H1 (cell line): ENCODE results near the gene SHH. TPM values are rescaled to one million over a fixed set of nuclear protein-coding genes. Genes with fewer than 3 reads are reported as not detected.

ENCODE experiments used
- CTCF ChIA-PET: fragments of 300-600 bp; sonication (Branson Sonifier 250); formaldehyde crosslinking; loops from one replicate; lab custom pipeline; 2021; ENCODE audit not compliant: partially characterized antibody; lab: Charles Lee
- POLR2A ChIA-PET: fragments of 300-600 bp; sonication (Branson Sonifier 250); formaldehyde crosslinking; loops from one replicate; lab custom pipeline; 2021; ENCODE audit warnings: inconsistent platforms; ENCODE audit not compliant: partially characterized antibody; lab: Charles Lee
- DNase-seq, 2 experiments: peaks; one replicate each; pipeline versions ENCODE4 v3.0.0 to v3.0.0-alpha.2; 2010 to 2022; ENCODE audit warnings: low spot score in 2 of 2, low read depth in 1 of 2, mixed read lengths in 1 of 2
- FAIRE-seq: peaks from 2 replicates; lab custom pipeline; 2011; peaks lifted over from hg19 to GRCh38; lab: Jason Lieb, UNC
- H2AFZ ChIP-seq: 2 replicates; pipeline ENCODE4 v1.8.1; 2012; ENCODE audit warnings: low read length, inconsistent platforms
- H2AK5ac ChIP-seq: 2 replicates; pipeline ENCODE4 v1.6.1; 2013; ENCODE audit warnings: low read depth, low read length
- H2BK120ac ChIP-seq: replicated peaks from 2 replicates; pipeline ENCODE3; 2013; ENCODE audit warnings: low read depth, low read length, inconsistent platforms
- H2BK12ac ChIP-seq: 2 replicates; pipeline ENCODE4 v1.6.1; 2013; ENCODE audit warnings: low read depth, low read length
- H2BK15ac ChIP-seq: 2 replicates; pipeline ENCODE4 v1.6.1; 2013; ENCODE audit warnings: low read length
- H2BK20ac ChIP-seq: 2 replicates; pipeline ENCODE4 v1.6.1; 2013; ENCODE audit warnings: low read length
- H2BK5ac ChIP-seq: 2 replicates; pipeline ENCODE4 v1.6.1; 2013; ENCODE audit warnings: low read depth, low read length
- H3K14ac ChIP-seq: 2 replicates; pipeline ENCODE4 v1.6.1; 2013; ENCODE audit warnings: inconsistent platforms; ENCODE audit not compliant: insufficient read length
- H3K18ac ChIP-seq: 2 replicates; pipeline ENCODE4 v1.6.1; 2013; ENCODE audit warnings: low read length; ENCODE audit errors: extremely low read depth
- H3K23ac ChIP-seq: 2 replicates; pipeline ENCODE4 v1.6.1; 2013; ENCODE audit warnings: inconsistent platforms; ENCODE audit not compliant: insufficient read length
- H3K23me2 ChIP-seq: 2 replicates; pipeline ENCODE4 v1.6.1; 2013; ENCODE audit warnings: low read depth, low read length
- H3K27ac ChIP-seq: 2 replicates; pipeline ENCODE4 v1.6.1; 2011; ENCODE audit warnings: low read depth, low read length, inconsistent platforms
- H3K27me3 ChIP-seq, 4 experiments: replicated peaks in 1 of 4; 1 replicate in 1 of 4; 2 replicates in 3 of 4; pipeline versions ENCODE4 v1.6.1 to v1.8.1; 2011 to 2013; ENCODE audit warnings: low read length in 3 of 4, mild to moderate bottlenecking in 3 of 4, inconsistent platforms in 2 of 4, mixed read lengths in 2 of 4, moderate library complexity in 1 of 4; ENCODE audit not compliant: control insufficient read depth in 3 of 4, insufficient read depth in 3 of 4; ENCODE audit errors: extremely low read depth in 1 of 4
- H3K36me3 ChIP-seq, 4 experiments: 2 replicates each; pipeline versions ENCODE4 v1.6.1 to v1.8.1; 2011 to 2013; ENCODE audit warnings: mild to moderate bottlenecking in 4 of 4, low read length in 3 of 4, moderate library complexity in 2 of 4, control low read depth in 1 of 4, inconsistent platforms in 1 of 4; ENCODE audit not compliant: insufficient read depth in 4 of 4, control insufficient read depth in 2 of 4
- H3K4ac ChIP-seq: replicated peaks from 2 replicates; pipeline ENCODE3; 2013; ENCODE audit warnings: low read length, low read depth, mixed read lengths, inconsistent platforms; ENCODE audit not compliant: insufficient read length
- H3K4me1 ChIP-seq, 4 experiments: replicated peaks in 1 of 4; 1 replicate in 1 of 4; 2 replicates in 3 of 4; pipeline versions ENCODE4 v1.6.1 to v1.8.1; 2011 to 2013; ENCODE audit warnings: low read length in 3 of 4, inconsistent platforms in 2 of 4, mixed read lengths in 1 of 4; ENCODE audit not compliant: insufficient read depth in 4 of 4, control insufficient read depth in 3 of 4
- H3K4me2 ChIP-seq, 2 experiments: 2 replicates each; pipeline versions ENCODE4 v1.6.1 to v1.8.1; 2011 to 2013; ENCODE audit warnings: low read depth in 2 of 2, low read length in 2 of 2, control low read depth in 1 of 2, inconsistent platforms in 1 of 2, mild to moderate bottlenecking in 1 of 2; ENCODE audit not compliant: insufficient read depth in 1 of 2
- H3K4me3 ChIP-seq, 4 experiments: fragments of 200-600, 300-600 bp in 1 of 4; sonication (generic), shearing (Covaris generic), sonication (Bioruptor Twin) in 1 of 4; 2 replicates each; pipeline versions ENCODE4 v1.5.1 to v1.8.1; 2011 to 2016; ENCODE audit warnings: low read length in 4 of 4, low read depth in 3 of 4, control low read depth in 2 of 4, inconsistent platforms in 2 of 4, mild to moderate bottlenecking in 2 of 4, mixed read lengths in 1 of 4, moderate library complexity in 1 of 4; ENCODE audit not compliant: insufficient read depth in 2 of 4; ENCODE audit errors: extremely low read depth in 1 of 4
- H3K56ac ChIP-seq: replicated peaks from 2 replicates; pipeline ENCODE3; 2013; ENCODE audit warnings: low read depth, mild to moderate bottlenecking, mixed read lengths, low read length, inconsistent platforms; ENCODE audit not compliant: insufficient read length
- H3K79me1 ChIP-seq: 2 replicates; pipeline ENCODE4 v1.6.1; 2013; ENCODE audit warnings: low read depth, low read length, control low read depth
- H3K79me2 ChIP-seq, 2 experiments: 2 replicates each; pipeline versions ENCODE4 v1.6.1 to v1.8.1; 2012 to 2013; ENCODE audit warnings: low read length in 2 of 2, mild to moderate bottlenecking in 2 of 2, inconsistent platforms in 1 of 2; ENCODE audit not compliant: insufficient read depth in 2 of 2, control insufficient read depth in 1 of 2
- H3K9ac ChIP-seq, 4 experiments: replicated peaks in 1 of 4; 1 replicate in 1 of 4; 2 replicates in 3 of 4; pipeline versions ENCODE4 v1.6.1 to v1.8.1; 2011 to 2013; ENCODE audit warnings: low read depth in 3 of 4, low read length in 3 of 4, control low read depth in 2 of 4, mild to moderate bottlenecking in 2 of 4, moderate library complexity in 2 of 4, inconsistent platforms in 1 of 4; ENCODE audit errors: extremely low read depth in 1 of 4
- H3K9me3 ChIP-seq, 2 experiments: 2 replicates each; pipeline versions ENCODE4 v1.6.1 to v1.8.1; 2012 to 2013; ENCODE audit warnings: mild to moderate bottlenecking in 2 of 2, moderate library complexity in 2 of 2, control low read depth in 1 of 2, inconsistent platforms in 1 of 2, low read depth in 1 of 2, low read length in 1 of 2, mixed read lengths in 1 of 2; ENCODE audit not compliant: insufficient read depth in 2 of 2
- H4K20me1 ChIP-seq, 2 experiments: replicated peaks in 1 of 2; 2 replicates each; pipeline versions ENCODE3 to v1.8.1; 2011 to 2013; ENCODE audit warnings: inconsistent platforms in 2 of 2, low read length in 2 of 2, mild to moderate bottlenecking in 1 of 2; ENCODE audit not compliant: insufficient read depth in 2 of 2, control insufficient read depth in 1 of 2
- H4K5ac ChIP-seq: 2 replicates; pipeline ENCODE4 v1.6.1; 2013; ENCODE audit warnings: low read length, low read depth, mixed read lengths, inconsistent platforms; ENCODE audit not compliant: insufficient read length
- H4K8ac ChIP-seq: 2 replicates; pipeline ENCODE4 v1.8.0; 2013; ENCODE audit warnings: mild to moderate bottlenecking, moderate library complexity, low read length, inconsistent platforms; ENCODE audit not compliant: insufficient read depth; ENCODE audit errors: extremely low read depth
- H4K91ac ChIP-seq: replicated peaks from 2 replicates; pipeline ENCODE3; 2013; ENCODE audit warnings: low read length, mixed read lengths, inconsistent platforms; ENCODE audit not compliant: insufficient read length
- ATF3 ChIP-seq: IDR thresholded peaks from 2 replicates; pipeline ENCODE4 v1.6.1; 2011; ENCODE audit warnings: low read depth, mild to moderate bottlenecking, low read length; ENCODE audit not compliant: insufficient read depth
- CEBPB ChIP-seq: IDR thresholded peaks from 2 replicates; pipeline ENCODE4 v1.6.1; 2012; ENCODE audit warnings: low read depth, low read length
- EP300 ChIP-seq, 2 experiments: IDR thresholded peaks; 1 replicate in 1 of 2; 2 replicates in 1 of 2; pipeline ENCODE4 v1.6.1; 2011 to 2012; ENCODE audit warnings: low read depth in 2 of 2, low read length in 2 of 2, mild to moderate bottlenecking in 2 of 2, borderline replicate concordance in 1 of 2, inconsistent platforms in 1 of 2, moderate library complexity in 1 of 2
- JUND ChIP-seq: IDR thresholded peaks from 2 replicates; pipeline ENCODE4 v1.6.1; 2011; ENCODE audit warnings: mild to moderate bottlenecking, improper control_type of control experiment, low read length
- NANOG ChIP-seq: IDR thresholded peaks from 2 replicates; pipeline ENCODE4 v1.6.1; 2011; ENCODE audit warnings: low read length, low read depth, mild to moderate bottlenecking, inconsistent platforms; ENCODE audit not compliant: insufficient read depth, poor library complexity, severe bottlenecking
- PHF8 ChIP-seq: fragments of 200-600 bp; sonication (generic); conservative IDR thresholded peaks from 2 replicates; pipeline ENCODE4 v1.7.1; 2012; ENCODE audit warnings: low read depth, mild to moderate bottlenecking, inconsistent platforms, low read length, moderate library complexity
- RBBP5 ChIP-seq: IDR thresholded peaks from 2 replicates; pipeline ENCODE4 v1.7.1; 2012; ENCODE audit warnings: low read depth, mild to moderate bottlenecking, inconsistent platforms, low read length, moderate library complexity, borderline replicate concordance
- RXRA ChIP-seq: IDR thresholded peaks from 2 replicates; pipeline ENCODE4 v1.6.1; 2011; ENCODE audit warnings: low read depth, mild to moderate bottlenecking, low read length, moderate library complexity; ENCODE audit not compliant: insufficient read depth
- SP1 ChIP-seq: IDR thresholded peaks from 2 replicates; pipeline ENCODE4 v1.6.1; 2011; ENCODE audit warnings: low read depth, low read length
- SP4 ChIP-seq: IDR thresholded peaks from 2 replicates; pipeline ENCODE4 v1.6.1; 2012; ENCODE audit warnings: low read length, inconsistent platforms
- TAF7 ChIP-seq: optimal IDR thresholded peaks from 2 replicates; pipeline ENCODE3; 2011; ENCODE audit warnings: low read depth, mild to moderate bottlenecking, inconsistent platforms, low read length, moderate library complexity, borderline replicate concordance
- TEAD4 ChIP-seq: IDR thresholded peaks from 2 replicates; pipeline ENCODE4 v1.6.1; 2012; ENCODE audit warnings: low read depth, low read length, inconsistent platforms, mixed read lengths
- YY1 ChIP-seq: IDR thresholded peaks from 2 replicates; pipeline ENCODE4 v1.6.1; 2011; ENCODE audit warnings: low read depth, mild to moderate bottlenecking, low read length
- WGBS, 2 experiments: shearing (Covaris generic) in 1 of 2; methylation state at CpG; one replicate each; pipeline versions ENCODE4 v1.1.6 to v1.1.7; 2013 to 2015; ENCODE audit warnings: low lambda C conversion rate in 2 of 2, mixed read lengths in 2 of 2, inconsistent platforms in 1 of 2, low coverage in 1 of 2, missing lambda C conversion rate in 1 of 2; ENCODE audit not compliant: insufficient replicate concordance in 2 of 2, insufficient coverage in 1 of 2, insufficient read length in 1 of 2; ENCODE audit errors: extremely low coverage in 1 of 2, missing lambda C conversion rate in 1 of 2; 5-methylcytosine and 5-hydroxymethylcytosine counted together
- polyA plus RNA-seq, 7 experiments: library from polyadenylated mRNA; depleted of rRNA in 3 of 7; stranded (reverse) in 5 of 7; unstranded in 2 of 7; fragments of >200 nt in 5 of 7; fragments of 200-250 nt in 2 of 7; gene quantifications; 1 replicate in 5 of 7; 2 replicates in 1 of 7; 4 replicates in 1 of 7; pipeline versions ENCODE4 v1.2.1 to v1.2.3, GENCODE V29; 2011 to 2013; ENCODE audit warnings: missing spikeins in 2 of 7, mixed read lengths in 2 of 7
- total RNA-seq: library from RNA; stranded (reverse); fragmentation: NEBNext Ultra II Directional; extraction: Animal tissue kit (Norgen Biotek cat#: 25700); gene quantifications from 2 replicates; pipeline ENCODE4 v1.2.1, GENCODE V29; 2021

The SHH gene
- total and polyA plus RNA-seq, 2 of the 8 experiments (the other 6 are each of a cell fraction or from before 2014, with no cell fraction given), result not detected

DNA sequence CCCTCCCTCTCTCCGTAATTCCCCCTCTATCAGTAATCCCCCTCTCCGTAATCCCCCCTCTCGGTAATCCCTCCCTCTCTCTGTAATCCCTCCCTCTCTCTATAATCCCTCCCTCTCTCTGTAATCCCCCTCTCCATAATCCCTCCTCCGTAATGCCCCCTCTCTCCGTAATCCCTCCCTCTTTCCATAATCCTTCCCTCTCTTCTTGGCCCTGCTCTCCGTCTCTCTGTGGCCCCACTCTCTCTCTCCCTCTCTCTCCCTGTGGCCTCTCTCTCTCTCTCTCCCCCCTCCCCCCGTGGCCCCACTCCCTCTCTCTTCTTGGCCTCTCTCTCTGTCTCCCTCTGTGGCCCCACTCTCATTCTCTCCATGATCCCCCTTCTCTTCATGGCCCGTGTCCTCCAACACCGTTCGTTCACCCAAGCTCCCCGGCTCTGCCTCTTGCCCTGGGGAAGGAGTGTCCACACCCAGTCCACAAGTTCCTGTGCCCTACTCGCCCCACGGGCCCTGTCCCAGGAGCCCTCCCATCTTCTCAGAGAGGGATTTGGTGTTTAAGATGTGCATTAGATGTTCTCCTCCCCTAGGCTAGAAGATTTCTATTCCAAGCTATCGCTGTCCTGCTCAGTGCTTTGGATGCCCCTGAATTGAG is 19.8 kb downstream of the SHH start:
- POLR2A ChIA-PET, result no interaction called here
- TF ChIP-seq CEBPB (no peak), YY1 (no peak), RXRA (no peak), NANOG (no peak), SP4 (no peak), RBBP5 (no peak), ATF3 (no peak), TEAD4 (no peak), JUND (no peak), SP1 (no peak), TAF7 (no peak), PHF8 (no peak), EP300 (IDR thresholded peaks at IDR 0.05; ENCODE audit: borderline replicate concordance in 1 of 2, low read depth in 2 of 2, low read length in 2 of 2) (no peak)

More for the DNA sequence above, 19.8 kb downstream of the SHH start:
- Histone ChIP-seq H3K4me3 (no peak overlapping the region), H3K14ac (no peak overlapping the region), H3K56ac (no peak overlapping the region), H3K4ac (no peak overlapping the region), H3K23ac (no peak overlapping the region), H4K20me1 (peaks cover 0 to 7% of the 10 kb centered on the region in 2 experiments), H3K9me3 (peaks cover 5 to 7% of the 10 kb centered on the region in 2 experiments; a peak in 1 of 4 replicates), H3K79me1 (0 out of 2 replicates have a peak, but pooled peaks cover 2% of the 10 kb centered on the region), H2BK5ac (no peak overlapping the region), H3K4me1 (no peaks in the 10 kb centered on the region), H3K27me3 (peaks cover 0 to 20% (median 10%) of the 10 kb centered on the region in 4 experiments; a peak in 5 of 7 replicates), H2BK120ac (no peak overlapping the region), H4K8ac (no peak overlapping the region), H3K36me3 (no peaks in the 10 kb centered on the region), H3K23me2 (peaks cover 9% of the 10 kb centered on the region), H2AFZ (no peak overlapping the region), H2BK12ac (no peak overlapping the region), H4K5ac (no peak overlapping the region), H2BK20ac (no peak overlapping the region), H2AK5ac (no peak overlapping the region), H4K91ac (no peak overlapping the region), H3K18ac (no peak overlapping the region), H3K4me2 (no peak overlapping the region), H3K79me2 (no peaks in the 10 kb centered on the region), H3K27ac (no peak overlapping the region), H2BK15ac (no peak overlapping the region), H3K9ac (no peak overlapping the region)
- DNase-seq, result no peak
- CTCF ChIA-PET, result interaction anchor here (0.5 kb wide), 1 partner anchor 1506 kb away, joined by 4 read pairs; no protein-coding TSS in a partner anchor
- FAIRE-seq, result no peak
- 80 to 93% methylated on average over 3 to 7 of the region's 14 CpGs for WGBS, 2 experiments
